HT-29 (cell line): Measurements from ENCODE around the gene TBC1D3C. TPM values are rescaled to one million over a fixed set of nuclear protein-coding genes. Genes with fewer than 3 reads are reported as not detected.
"Not testable (repeated sequence)": the region's sequence is repeated elsewhere in the genome, so short reads cannot be mapped to it uniquely, and the experiment has no call there.

Experiments
- DNase-seq: peaks from one replicate; pipeline ENCODE4 v3.0.0-alpha.2; 2015; ENCODE audit warnings: low spot score
- small RNA-seq: library from RNA; depleted of rRNA; stranded (forward); fragments of <200 nt; gene quantifications from one replicate; pipeline ENCODE3, GENCODE V24; 2014
- total RNA-seq: library from RNA; depleted of rRNA; stranded (reverse); fragments of >200 nt; shearing (Covaris generic); gene quantifications from 2 replicates; pipeline ENCODE4 v1.2.3, GENCODE V29; 2014; rRNA removed

The TBC1D3C gene
- not detected in 2 replicates for total RNA-seq

DNA sequence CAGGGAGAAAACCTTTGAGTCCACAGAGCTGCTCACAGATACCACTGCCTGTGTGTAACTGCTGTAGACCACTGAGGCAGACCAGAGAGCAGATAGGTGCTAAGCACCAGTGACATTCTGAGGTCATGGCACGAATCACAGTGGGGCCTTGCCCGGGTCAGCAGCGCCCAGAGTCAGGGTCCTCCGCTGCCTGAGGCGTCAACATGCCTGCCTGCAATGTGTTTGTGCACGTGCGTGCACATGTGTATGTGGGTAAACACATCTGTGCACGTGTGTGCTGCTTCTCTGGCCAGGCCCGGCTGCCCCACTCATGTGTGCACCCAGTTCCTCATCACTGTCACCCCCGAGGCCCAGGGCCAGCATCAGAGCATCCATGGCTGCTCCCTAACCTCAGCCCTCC is at the start of gene TBC1D3C:
TBC1D3C (minus strand) TSS at position 101 of the 400 bp plus-strand sequence. CDS start 1,568 bp downstream, outside the sequence.
- not testable (repeated sequence) for DNase-seq

DNA sequence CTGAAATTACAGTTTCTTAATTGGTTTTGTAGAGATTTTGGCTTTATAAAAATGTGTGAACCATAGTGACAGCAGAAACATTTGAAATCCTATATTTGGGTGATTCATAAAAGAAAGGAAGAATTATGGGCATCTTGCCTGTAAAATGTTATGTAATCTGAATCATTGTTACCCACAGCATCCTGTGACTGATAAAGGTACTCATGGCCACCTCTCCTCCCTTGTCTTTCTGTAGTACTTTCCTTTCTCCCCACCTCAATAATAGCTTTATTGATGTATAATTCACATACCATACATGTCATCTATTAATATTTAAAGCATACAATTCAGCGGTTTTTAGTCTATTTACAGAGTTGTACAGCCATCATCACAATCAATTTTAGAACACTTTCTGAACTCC is 30.8 kb upstream of the TBC1D3C start:
- DNase-seq: not testable (repeated sequence)

DNA sequence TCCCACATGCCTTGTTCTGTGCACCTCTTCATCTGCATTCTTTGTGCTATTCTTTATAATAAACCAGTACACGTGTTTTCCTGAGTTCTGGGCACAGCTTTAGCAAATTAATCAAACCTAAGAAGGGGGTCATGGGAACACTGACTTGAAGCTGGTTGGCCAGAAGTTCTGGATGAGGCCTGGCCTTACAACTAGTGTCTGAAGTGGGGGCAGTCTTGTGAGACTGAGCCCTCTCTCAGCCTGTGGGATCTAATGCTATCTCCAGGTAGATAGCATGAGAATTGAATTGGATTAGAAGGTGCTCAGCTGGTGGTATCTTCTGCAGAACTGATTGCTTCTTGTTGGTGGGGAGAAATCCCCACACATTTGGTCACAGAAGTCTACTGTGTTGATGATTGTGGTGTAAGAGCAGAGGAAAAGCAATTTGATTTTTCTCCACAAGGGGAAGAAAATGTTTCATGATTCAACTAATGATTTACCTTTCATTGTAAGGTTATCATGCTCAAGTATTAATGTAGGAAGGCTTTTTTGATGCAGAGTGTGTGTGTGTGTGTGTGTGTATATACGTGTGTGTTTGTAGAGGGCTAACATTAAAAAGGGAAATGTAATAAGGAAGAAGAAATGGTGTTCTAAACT is 25.7 kb upstream of the TBC1D3C start:
- not testable (repeated sequence) for DNase-seq

DNA sequence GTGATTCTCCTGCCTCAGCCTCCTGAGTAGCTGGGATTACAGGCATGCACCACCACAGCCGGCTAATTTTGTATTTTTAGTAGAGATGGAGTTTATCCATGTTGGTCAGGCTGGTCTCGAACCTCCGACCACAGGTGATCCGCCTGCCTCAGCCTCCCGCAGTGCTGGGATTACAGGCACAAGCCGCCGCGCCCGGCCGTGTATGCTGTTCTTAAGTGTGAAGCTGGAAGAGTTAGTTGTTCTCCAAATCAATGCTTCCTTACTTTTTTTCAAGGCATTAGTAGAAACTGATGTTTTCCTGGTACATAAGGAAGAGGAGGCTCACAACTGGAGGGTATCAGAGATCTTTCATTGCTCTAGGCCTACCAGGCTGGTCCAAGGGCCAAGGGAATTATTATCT is 19.7 kb upstream of the TBC1D3C start:
- not testable (repeated sequence) for DNase-seq

DNA sequence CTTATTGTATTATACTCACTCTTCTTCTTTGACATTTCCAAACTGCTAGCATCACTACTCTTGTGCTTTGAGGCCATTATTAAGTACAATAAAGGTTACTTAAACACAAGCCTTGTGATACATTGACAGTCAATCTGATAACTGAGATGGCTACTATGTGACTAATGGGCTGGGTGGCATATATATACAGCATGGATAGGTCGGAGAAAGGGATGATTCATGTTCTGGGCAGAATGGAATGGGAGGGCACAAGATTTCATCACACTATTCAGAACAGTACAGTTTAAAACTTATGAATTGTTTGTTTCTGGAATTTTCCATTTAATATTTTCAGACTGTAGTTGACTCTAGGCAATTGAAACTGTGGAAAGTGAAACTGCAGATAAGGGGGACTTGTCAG is 18.9 kb upstream of the TBC1D3C start:
- DNase-seq: not testable (repeated sequence)

Small RNA genes lying within 50 kb of the gene (small RNA-seq; reads per million reads assigned to genes)
- not detected for gene RF00019

Other genes starting within 250 kb of the TBC1D3C start
- not detected in 2 replicates for gene TBC1D3K, start 144.2 kb downstream of the TBC1D3C start, total RNA-seq
- 22.5 and 25.3 TPM in 2 replicates for gene TBC1D3L, start 79.6 kb downstream of the TBC1D3C start, total RNA-seq
- 0.10 TPM in 1 of 2 replicates, not detected in the other for gene TBC1D3D, start 64.7 kb downstream of the TBC1D3C start, total RNA-seq
- gene TBC1D3E, start 59.3 kb upstream of the TBC1D3C start, total RNA-seq: not detected in 2 replicates
- not detected in 2 replicates for gene TBC1D3, start 123.9 kb upstream of the TBC1D3C start, total RNA-seq
- gene MRPL45, start 228.5 kb upstream of the TBC1D3C start, total RNA-seq: 81.6 and 82.3 TPM in 2 replicates